ENCODE results near the gene CRTC1. TPM values are rescaled to one million over a fixed set of nuclear protein-coding genes. Genes with fewer than 3 reads are reported as not detected.
A peak's percentile ranks its signal among the peaks of the same experiment; 100 is the strongest.

Gene CRTC1
- total RNA-seq, 2 experiments from 2014 or later = 5.3 to 9.7 TPM

DNA sequence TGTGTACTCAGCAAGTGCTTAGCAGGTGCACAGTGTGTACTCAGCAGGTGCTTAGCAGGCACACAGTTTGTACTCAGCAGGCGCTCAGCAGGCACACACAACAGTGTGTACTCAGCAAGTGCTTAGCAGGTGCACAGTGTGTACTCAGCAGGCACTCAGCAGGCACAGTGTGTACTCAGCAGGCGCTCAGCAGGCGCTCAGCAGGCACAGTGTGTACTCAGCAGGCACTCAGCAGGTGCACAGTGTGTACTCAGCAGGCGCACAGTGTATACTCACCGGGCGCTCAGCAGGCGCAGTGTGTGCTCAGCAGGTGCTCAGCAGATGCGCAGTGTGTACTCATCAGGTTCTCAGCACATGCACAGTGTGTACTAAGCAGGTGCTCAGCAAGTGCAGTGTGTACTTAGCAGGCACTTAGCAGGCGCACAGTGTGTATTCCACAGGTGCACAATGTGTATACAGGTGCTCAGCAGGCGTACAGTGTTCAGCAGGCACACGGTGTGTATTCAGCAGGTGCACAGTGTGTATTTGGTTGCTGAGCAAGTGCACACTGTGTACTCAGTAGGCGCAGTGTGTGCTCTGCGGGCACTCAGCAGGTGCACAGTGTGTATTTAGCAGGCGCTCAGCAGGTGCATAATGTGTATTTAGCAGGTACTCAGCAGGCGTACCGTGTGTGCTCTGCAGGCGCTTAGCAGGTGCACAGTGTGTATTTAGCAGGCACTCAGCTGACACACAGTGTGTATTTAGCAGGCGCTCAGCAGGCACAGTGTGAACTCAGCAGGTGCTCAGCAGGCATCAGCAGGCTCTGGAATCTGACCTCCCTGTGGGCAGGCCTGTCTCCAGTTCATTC is 15.1 kb downstream of the CRTC1 start:
- no peaks in the 10 kb centered on the region for H3K36me3 Mint-ChIP-seq (ENCODE audit: low read depth)
- DNase-seq (no peak), ATAC-seq (no peak)
- no peak overlapping the region for H3K4me3 Mint-ChIP-seq
- ChIA-PET CTCF (no interaction called here), POLR2A (no interaction called here)
- no peaks in the 10 kb centered on the region for H3K9me3 Mint-ChIP-seq (ENCODE audit: low read depth)
- intact Hi-C loops (cut with DNase I, micrococcal nuclease) = no loop called here
- no peak overlapping the region for H3K27ac Mint-ChIP-seq
- H3K27me3 Mint-ChIP-seq = no peaks in the 10 kb centered on the region
- peaks cover 31% of the 10 kb centered on the region for H3K4me1 Mint-ChIP-seq

DNA sequence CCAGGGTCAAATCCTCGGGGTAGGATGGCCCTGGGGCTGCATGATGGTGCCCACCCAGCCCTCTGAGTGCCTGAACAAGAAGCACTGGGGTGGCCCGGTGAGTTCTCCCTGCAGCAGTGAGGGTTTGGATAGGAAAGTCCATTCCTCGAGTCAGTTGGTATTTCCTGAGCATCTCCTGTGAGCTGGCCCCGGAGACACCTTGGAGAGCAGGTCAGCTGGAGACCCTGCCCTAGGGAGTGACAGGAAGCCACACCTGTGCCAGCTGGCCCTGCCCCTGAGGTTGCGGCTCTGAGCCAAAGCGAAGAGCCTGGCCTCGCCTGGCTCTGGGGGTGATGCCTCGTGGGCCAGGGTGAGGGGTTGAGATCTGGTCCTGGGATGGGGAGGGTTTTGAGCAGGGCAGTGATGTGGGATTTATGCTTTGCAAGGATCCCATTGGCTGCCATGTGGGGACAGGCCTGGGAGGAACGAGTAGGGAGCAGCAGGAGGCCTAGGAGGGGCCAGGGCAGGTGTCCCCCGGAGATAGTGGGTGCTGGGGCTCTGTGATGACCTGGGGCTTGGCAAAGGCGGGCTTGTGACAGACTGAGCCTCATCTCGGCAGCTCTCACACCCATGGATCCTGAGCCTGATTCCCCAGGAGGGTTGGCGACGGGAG is 16.0 kb downstream of the CRTC1 start:
- ATAC-seq (no peak), DNase-seq (no peak)
- Mint-ChIP-seq H3K4me3 (peak overlapping the region; percentile 64), H3K36me3 (ENCODE audit: low read depth) (no peaks in the 10 kb centered on the region), H3K27ac (peak overlapping the region; percentile 53), H3K9me3 (ENCODE audit: low read depth) (no peaks in the 10 kb centered on the region), H3K27me3 (no peaks in the 10 kb centered on the region), H3K4me1 (peaks cover 31% of the 10 kb centered on the region)
- ChIA-PET CTCF (no interaction called here), POLR2A (interaction anchor here (0.6 kb wide), 1 partner anchor 147 kb away, joined by 7 read pairs; no protein-coding TSS in a partner anchor)
- intact Hi-C loops (cut with DNase I, micrococcal nuclease) = loop anchor here in 1 of 2 experiments (1.0 to 2.0 kb wide), 2 partner anchors 16 to 63 kb away; partner anchors contain the start of genes CRTC1 and KLHL26

- peak overlapping the region; percentile 64 for H3K4me3 Mint-ChIP-seq
- POLR2A ChIA-PET = interaction anchor here (0.5 to 0.6 kb wide), 2 partner anchors 146 to 380 kb away, joined by 4 to 7 read pairs; no protein-coding TSS in a partner anchor
- H3K36me3 Mint-ChIP-seq (ENCODE audit: low read depth) = no peaks in the 10 kb centered on the region
- no peaks in the 10 kb centered on the region for H3K27me3 Mint-ChIP-seq
- peak; percentile 94 for ATAC-seq
- no peak overlapping the region for H3K27ac Mint-ChIP-seq
- peak; percentile 84 for DNase-seq
- H3K9me3 Mint-ChIP-seq (ENCODE audit: low read depth) = no peaks in the 10 kb centered on the region
- intact Hi-C loops (cut with DNase I, micrococcal nuclease) = loop anchor here in 1 of 2 experiments (1.0 to 2.0 kb wide), 2 partner anchors 17 to 64 kb away; partner anchors contain the start of genes CRTC1 and KLHL26
- H3K4me1 Mint-ChIP-seq = peaks cover 31% of the 10 kb centered on the region
- CTCF ChIA-PET = interaction anchor here (0.6 kb wide), 1 partner anchor 51 kb away, joined by 3 read pairs; no protein-coding TSS in a partner anchor
Observed at GRCh38 chr19:18700501-18701249, 17.2 kb downstream of the CRTC1 start.

GRCh38 chr19:18701250-18701608 is 17.7 kb downstream of the CRTC1 start:
- ATAC-seq (peak; percentile 27), DNase-seq (no peak)
- Mint-ChIP-seq H3K4me1 (peaks cover 28% of the 10 kb centered on the region), H3K9me3 (ENCODE audit: low read depth) (no peaks in the 10 kb centered on the region), H3K27ac (peak overlapping the region; percentile 42), H3K27me3 (no peaks in the 10 kb centered on the region), H3K4me3 (peak overlapping the region; percentile 64), H3K36me3 (ENCODE audit: low read depth) (no peaks in the 10 kb centered on the region)
- intact Hi-C loops (cut with DNase I, micrococcal nuclease) = loop anchor here in 1 of 2 experiments (2.0 kb wide), 1 partner anchor 64 kb away; the partner anchor contains the start of gene KLHL26
- CTCF ChIA-PET = no interaction called here
- POLR2A ChIA-PET = interaction anchor here (0.6 kb wide), 1 partner anchor 176 kb away, joined by 3 read pairs; no protein-coding TSS in a partner anchor

- DNase-seq = no peak
- Mint-ChIP-seq H3K4me1 (peaks cover 22% of the 10 kb centered on the region), H3K27ac (no peak overlapping the region), H3K9me3 (ENCODE audit: low read depth) (no peaks in the 10 kb centered on the region), H3K27me3 (no peaks in the 10 kb centered on the region), H3K36me3 (ENCODE audit: low read depth) (no peaks in the 10 kb centered on the region), H3K4me3 (no peak overlapping the region)
- intact Hi-C loops (cut with DNase I, micrococcal nuclease) = no loop called here
- POLR2A ChIA-PET = no interaction called here
- CTCF ChIA-PET = interaction anchor here (0.5 kb wide), 1 partner anchor 177 kb away, joined by 5 read pairs; no protein-coding TSS in a partner anchor
- ATAC-seq = no peak
Observed at GRCh38 chr19:18704054-18704453, 20.6 kb downstream of the CRTC1 start.

- DNase-seq (no peak), ATAC-seq (no peak)
- H3K27me3 Mint-ChIP-seq = no peaks in the 10 kb centered on the region
- intact Hi-C loops (cut with DNase I, micrococcal nuclease) = no loop called here
- ChIA-PET CTCF (interaction anchor here (0.6 kb wide), 1 partner anchor 143 kb away, joined by 4 read pairs; no protein-coding TSS in a partner anchor), POLR2A (no interaction called here)
- no peak overlapping the region for H3K4me3 Mint-ChIP-seq
- no peaks in the 10 kb centered on the region for H3K36me3 Mint-ChIP-seq (ENCODE audit: low read depth)
- H3K27ac Mint-ChIP-seq = no peak overlapping the region
- H3K9me3 Mint-ChIP-seq (ENCODE audit: low read depth) = no peaks in the 10 kb centered on the region
- H3K4me1 Mint-ChIP-seq = peaks cover 12% of the 10 kb centered on the region
Observed at GRCh38 chr19:18704971-18705370, 21.5 kb downstream of the CRTC1 start.

- no peaks in the 10 kb centered on the region for H3K27me3 Mint-ChIP-seq
- POLR2A ChIA-PET = no interaction called here
- CTCF ChIA-PET = interaction anchor here (1.0 kb wide), 1 partner anchor 120 kb away, joined by 3 read pairs; no protein-coding TSS in a partner anchor
- ATAC-seq = no peak
- H3K27ac Mint-ChIP-seq = no peak overlapping the region
- H3K4me1 Mint-ChIP-seq = peaks cover 2% of the 10 kb centered on the region
- no peak for DNase-seq
- no peaks in the 10 kb centered on the region for H3K36me3 Mint-ChIP-seq (ENCODE audit: low read depth)
- H3K9me3 Mint-ChIP-seq (ENCODE audit: low read depth) = no peaks in the 10 kb centered on the region
- intact Hi-C loops (cut with DNase I, micrococcal nuclease) = no loop called here
- no peak overlapping the region for H3K4me3 Mint-ChIP-seq
Observed at GRCh38 chr19:18708452-18709231, 25.2 kb downstream of the CRTC1 start.

- DNase-seq (no peak), ATAC-seq (no peak)
- CTCF ChIA-PET = no interaction called here
- intact Hi-C loops (cut with DNase I, micrococcal nuclease) = no loop called here
- no peaks in the 10 kb centered on the region for H3K9me3 Mint-ChIP-seq (ENCODE audit: low read depth)
- no peaks in the 10 kb centered on the region for H3K27me3 Mint-ChIP-seq
- H3K4me1 Mint-ChIP-seq = peaks cover 2% of the 10 kb centered on the region
- no peaks in the 10 kb centered on the region for H3K36me3 Mint-ChIP-seq (ENCODE audit: low read depth)
- no peak overlapping the region for H3K4me3 Mint-ChIP-seq
- no peak overlapping the region for H3K27ac Mint-ChIP-seq
- POLR2A ChIA-PET = no interaction called here
Observed at GRCh38 chr19:18709546-18709945, 26.1 kb downstream of the CRTC1 start.

DNA sequence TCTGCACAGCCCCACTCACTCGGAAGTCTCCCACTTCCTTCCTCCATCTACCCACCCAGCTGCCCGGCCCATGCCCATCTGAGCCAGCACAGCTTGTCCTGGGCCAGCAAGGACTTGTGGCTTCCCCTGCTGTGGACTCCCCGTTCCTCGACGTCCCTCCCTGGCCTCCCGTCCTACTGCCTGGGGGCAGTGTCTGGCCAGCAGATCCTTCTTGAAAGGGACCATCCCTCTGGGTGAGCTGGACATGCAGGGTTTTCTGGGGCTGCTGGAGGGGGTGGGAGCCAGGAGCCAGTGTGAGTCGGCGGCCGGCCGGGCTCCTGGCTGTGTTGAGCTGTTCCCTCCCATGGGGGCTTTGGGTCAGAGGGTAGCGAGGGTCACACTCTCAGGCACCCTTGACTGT is 26.7 kb downstream of the CRTC1 start:
- Mint-ChIP-seq H3K9me3 (ENCODE audit: low read depth) (no peaks in the 10 kb centered on the region), H3K27ac (no peak overlapping the region), H3K4me1 (peaks cover 2% of the 10 kb centered on the region), H3K4me3 (no peak overlapping the region), H3K27me3 (no peaks in the 10 kb centered on the region), H3K36me3 (ENCODE audit: low read depth) (no peaks in the 10 kb centered on the region)
- intact Hi-C loops (cut with DNase I, micrococcal nuclease) = no loop called here
- DNase-seq (no peak), ATAC-seq (no peak)
- ChIA-PET CTCF (no interaction called here), POLR2A (no interaction called here)

DNA sequence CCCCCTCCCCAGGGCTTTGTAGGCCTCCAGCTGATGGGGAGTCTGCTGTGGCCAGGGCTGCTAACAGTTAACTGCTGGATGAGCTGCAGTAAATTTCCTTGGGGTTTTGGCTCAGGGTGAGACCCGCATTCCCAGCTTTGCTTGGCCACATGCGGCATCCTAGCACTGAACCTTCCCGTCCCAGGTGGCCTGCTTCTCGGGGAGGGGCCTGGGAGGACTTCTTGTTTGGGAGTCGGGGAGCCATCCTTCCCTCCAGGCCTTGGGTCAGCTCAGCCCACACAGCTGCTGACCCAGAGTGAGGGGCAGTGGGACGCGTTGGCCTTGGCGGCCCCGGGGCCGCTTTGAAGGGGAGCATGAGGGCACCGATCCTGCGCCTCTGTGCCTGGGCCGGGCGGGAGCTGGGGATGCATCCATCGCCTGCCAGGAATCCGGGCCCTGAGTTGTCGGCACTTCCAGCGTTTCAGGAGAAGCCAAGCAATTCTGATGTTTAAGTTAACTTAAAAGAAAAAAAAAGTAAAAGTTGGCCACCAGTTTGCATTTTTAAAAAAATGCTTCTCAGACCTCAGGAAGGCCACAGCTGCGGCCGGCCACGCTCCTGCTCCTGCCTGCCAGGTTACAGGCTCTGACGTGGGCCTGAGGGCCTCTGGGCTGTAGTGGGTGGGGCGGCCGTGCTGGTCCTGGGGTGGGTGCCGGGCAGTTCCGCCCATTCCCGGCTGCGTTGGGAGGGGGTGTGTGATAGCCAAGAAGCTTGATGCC is 27.7 kb downstream of the CRTC1 start:
- Mint-ChIP-seq H3K36me3 (ENCODE audit: low read depth) (no peaks in the 10 kb centered on the region), H3K9me3 (ENCODE audit: low read depth) (no peaks in the 10 kb centered on the region), H3K27ac (no peak overlapping the region), H3K27me3 (no peaks in the 10 kb centered on the region), H3K4me3 (no peak overlapping the region), H3K4me1 (peaks cover 5% of the 10 kb centered on the region)
- ChIA-PET POLR2A (no interaction called here), CTCF (interaction anchor here (0.6 kb wide), 1 partner anchor 81 kb away, joined by 3 read pairs; no protein-coding TSS in a partner anchor)
- DNase-seq (no peak), ATAC-seq (no peak)
- intact Hi-C loops (cut with DNase I, micrococcal nuclease) = no loop called here
